ENCODE data around the gene VMP1. TPM values are rescaled to one million over a fixed set of nuclear protein-coding genes. Genes with fewer than 3 reads are reported as not detected.
A peak's percentile ranks its signal among the peaks of the same experiment; 100 is the strongest.

The VMP1 gene
- total RNA-seq, 1 experiment from 2014 or later, result 72.8 TPM

DNA sequence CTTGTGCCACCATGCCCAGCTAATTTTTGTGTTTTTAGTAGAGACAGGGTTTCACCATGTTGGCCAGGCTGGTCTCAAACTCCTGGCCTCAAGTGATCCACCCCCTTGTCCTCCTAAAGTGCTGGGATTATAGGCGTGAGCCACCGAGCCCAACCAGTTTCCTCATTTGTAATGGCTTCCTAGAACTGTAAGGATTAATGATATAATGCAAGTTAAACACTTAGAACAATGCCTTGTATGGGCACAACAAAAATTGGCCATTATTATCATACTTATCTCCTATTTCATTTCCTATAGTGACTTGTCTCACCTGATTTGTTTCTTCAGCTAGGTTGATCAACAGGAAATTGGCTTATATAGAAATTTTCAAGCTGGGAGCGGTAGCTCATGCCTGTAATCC lies 171.2 kb downstream of the VMP1 start (continued):
- no peak for TF ChIP-seq ZNF396 (CRISPR knock-in tag; IDR thresholded peaks at IDR 0.05; ENCODE audit: borderline replicate concordance)
- no peak for TF ChIP-seq JUN (CRISPR knock-in tag; IDR thresholded peaks at IDR 0.05)
- no peak for TF ChIP-seq ZNF416 (CRISPR knock-in tag; IDR thresholded peaks at IDR 0.05)
- no peak for TF ChIP-seq ZNF423 (CRISPR knock-in tag; IDR thresholded peaks at IDR 0.05)
- no peak for TF ChIP-seq ZNF671 (CRISPR knock-in tag; IDR thresholded peaks at IDR 0.05)
- no peak for TF ChIP-seq NFE2L1 (CRISPR knock-in tag; IDR thresholded peaks at IDR 0.05)
- no peak for TF ChIP-seq TEAD1 (CRISPR knock-in tag; IDR thresholded peaks at IDR 0.05)
- no peak for TF ChIP-seq CREB1 (CRISPR knock-in tag; IDR thresholded peaks at IDR 0.05)

DNA sequence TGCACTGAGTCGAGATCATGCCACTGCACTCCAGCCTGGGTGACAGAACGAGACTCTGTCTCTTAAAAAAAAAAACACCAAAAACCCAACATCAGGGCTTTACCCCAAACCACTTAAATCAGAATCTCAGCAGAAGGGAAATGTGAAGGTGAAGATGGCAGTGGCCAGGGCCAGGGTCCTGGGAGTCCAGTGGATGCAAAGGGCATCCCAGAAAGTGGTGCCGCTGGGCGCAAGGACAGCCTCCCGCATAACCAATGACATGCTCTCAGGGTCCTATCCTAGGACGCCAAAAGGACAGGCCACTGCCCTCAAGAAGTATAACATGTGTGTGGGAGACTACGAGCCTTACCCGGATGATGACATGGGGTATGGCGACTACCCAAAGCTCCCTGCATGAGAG lies 177.4 kb downstream of the VMP1 start:
- H3K27me3 Mint-ChIP-seq (ENCODE audit: low read depth), result no peaks in the 10 kb centered on the region
- no peak for TF ChIP-seq SMAD4 (CRISPR knock-in tag; IDR thresholded peaks at IDR 0.05)
- TF ChIP-seq ELF4 (CRISPR knock-in tag; IDR thresholded peaks at IDR 0.05; ENCODE audit: low read depth), result no peak
- TF ChIP-seq, protein P1, sequence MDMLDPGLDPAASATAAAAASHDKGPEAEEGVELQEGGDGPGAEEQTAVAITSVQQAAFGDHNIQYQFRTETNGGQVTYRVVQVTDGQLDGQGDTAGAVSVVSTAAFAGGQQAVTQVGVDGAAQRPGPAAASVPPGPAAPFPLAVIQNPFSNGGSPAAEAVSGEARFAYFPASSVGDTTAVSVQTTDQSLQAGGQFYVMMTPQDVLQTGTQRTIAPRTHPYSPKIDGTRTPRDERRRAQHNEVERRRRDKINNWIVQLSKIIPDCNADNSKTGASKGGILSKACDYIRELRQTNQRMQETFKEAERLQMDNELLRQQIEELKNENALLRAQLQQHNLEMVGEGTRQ (CRISPR knock-in tag; IDR thresholded peaks at IDR 0.05), result no peak
- TF ChIP-seq, protein P2, sequence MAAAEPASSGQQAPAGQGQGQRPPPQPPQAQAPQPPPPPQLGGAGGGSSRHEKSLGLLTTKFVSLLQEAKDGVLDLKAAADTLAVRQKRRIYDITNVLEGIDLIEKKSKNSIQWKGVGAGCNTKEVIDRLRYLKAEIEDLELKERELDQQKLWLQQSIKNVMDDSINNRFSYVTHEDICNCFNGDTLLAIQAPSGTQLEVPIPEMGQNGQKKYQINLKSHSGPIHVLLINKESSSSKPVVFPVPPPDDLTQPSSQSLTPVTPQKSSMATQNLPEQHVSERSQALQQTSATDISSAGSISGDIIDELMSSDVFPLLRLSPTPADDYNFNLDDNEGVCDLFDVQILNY (CRISPR knock-in tag; IDR thresholded peaks at IDR 0.05), result no peak
- TF ChIP-seq, protein P3, sequence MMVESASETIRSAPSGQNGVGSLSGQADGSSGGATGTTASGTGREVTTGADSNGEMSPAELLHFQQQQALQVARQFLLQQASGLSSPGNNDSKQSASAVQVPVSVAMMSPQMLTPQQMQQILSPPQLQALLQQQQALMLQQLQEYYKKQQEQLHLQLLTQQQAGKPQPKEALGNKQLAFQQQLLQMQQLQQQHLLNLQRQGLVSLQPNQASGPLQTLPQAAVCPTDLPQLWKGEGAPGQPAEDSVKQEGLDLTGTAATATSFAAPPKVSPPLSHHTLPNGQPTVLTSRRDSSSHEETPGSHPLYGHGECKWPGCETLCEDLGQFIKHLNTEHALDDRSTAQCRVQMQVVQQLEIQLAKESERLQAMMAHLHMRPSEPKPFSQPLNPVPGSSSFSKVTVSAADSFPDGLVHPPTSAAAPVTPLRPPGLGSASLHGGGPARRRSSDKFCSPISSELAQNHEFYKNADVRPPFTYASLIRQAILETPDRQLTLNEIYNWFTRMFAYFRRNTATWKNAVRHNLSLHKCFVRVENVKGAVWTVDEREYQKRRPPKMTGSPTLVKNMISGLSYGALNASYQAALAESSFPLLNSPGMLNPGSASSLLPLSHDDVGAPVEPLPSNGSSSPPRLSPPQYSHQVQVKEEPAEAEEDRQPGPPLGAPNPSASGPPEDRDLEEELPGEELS (CRISPR knock-in tag; IDR thresholded peaks at IDR 0.05), result no peak
- TF ChIP-seq GTF2I (CRISPR knock-in tag; conservative IDR thresholded peaks at IDR 0.05), result no peak
- TF ChIP-seq RELA (CRISPR knock-in tag; IDR thresholded peaks at IDR 0.05; ENCODE audit: borderline replicate concordance), result no peak
- TF ChIP-seq GRHL2 (CRISPR knock-in tag; IDR thresholded peaks at IDR 0.05; ENCODE audit: insufficient replicate concordance, severe bottlenecking), result no peak
- H3K9me3 Mint-ChIP-seq, result no peaks in the 10 kb centered on the region

DNA sequence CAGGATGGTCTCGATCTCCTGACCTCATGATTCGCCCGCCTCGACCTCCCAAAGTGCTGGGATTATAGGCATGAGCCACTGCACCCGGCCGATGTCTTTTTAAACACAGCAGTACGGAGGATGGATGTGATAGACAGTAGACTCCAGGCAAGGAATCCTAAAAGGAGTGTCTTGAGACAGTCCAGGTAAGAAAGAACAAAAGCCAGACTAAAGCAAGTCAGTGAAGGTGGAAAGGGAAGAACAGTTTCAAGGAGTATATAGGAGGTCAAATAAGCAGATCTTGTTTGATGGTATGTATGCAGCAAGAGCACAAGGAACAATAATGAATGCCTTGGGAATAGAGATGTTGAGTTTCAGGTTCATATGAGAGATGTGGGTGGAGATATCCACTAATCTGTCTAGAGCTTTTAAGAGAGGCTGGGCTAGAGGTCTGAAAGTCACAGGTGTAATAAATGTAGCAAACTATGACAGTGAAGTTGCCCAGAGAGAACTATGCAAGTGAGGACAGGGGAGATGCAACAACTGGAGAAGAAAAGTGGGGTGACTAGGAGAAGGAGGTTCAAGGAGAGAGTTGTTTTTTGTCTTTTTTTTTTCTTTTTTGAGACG lies 180.8 kb downstream of the VMP1 start:
- TF ChIP-seq GABPB1 (CRISPR knock-in tag; IDR thresholded peaks at IDR 0.05) (no peak), TCF7 (CRISPR knock-in tag; IDR thresholded peaks at IDR 0.05; ENCODE audit: low read depth) (no peak), ZNF671 (CRISPR knock-in tag; IDR thresholded peaks at IDR 0.05) (no peak), ATF1 (CRISPR knock-in tag; IDR thresholded peaks at IDR 0.05) (no peak), NR2C2 (CRISPR knock-in tag; IDR thresholded peaks at IDR 0.05) (no peak), ZNF416 (CRISPR knock-in tag; IDR thresholded peaks at IDR 0.05) (no peak), NFATC4 (CRISPR knock-in tag; IDR thresholded peaks at IDR 0.05) (no peak), OVOL2 (CRISPR knock-in tag; IDR thresholded peaks at IDR 0.05; ENCODE audit: borderline replicate concordance) (no peak)
- TF ChIP-seq, protein P4, sequence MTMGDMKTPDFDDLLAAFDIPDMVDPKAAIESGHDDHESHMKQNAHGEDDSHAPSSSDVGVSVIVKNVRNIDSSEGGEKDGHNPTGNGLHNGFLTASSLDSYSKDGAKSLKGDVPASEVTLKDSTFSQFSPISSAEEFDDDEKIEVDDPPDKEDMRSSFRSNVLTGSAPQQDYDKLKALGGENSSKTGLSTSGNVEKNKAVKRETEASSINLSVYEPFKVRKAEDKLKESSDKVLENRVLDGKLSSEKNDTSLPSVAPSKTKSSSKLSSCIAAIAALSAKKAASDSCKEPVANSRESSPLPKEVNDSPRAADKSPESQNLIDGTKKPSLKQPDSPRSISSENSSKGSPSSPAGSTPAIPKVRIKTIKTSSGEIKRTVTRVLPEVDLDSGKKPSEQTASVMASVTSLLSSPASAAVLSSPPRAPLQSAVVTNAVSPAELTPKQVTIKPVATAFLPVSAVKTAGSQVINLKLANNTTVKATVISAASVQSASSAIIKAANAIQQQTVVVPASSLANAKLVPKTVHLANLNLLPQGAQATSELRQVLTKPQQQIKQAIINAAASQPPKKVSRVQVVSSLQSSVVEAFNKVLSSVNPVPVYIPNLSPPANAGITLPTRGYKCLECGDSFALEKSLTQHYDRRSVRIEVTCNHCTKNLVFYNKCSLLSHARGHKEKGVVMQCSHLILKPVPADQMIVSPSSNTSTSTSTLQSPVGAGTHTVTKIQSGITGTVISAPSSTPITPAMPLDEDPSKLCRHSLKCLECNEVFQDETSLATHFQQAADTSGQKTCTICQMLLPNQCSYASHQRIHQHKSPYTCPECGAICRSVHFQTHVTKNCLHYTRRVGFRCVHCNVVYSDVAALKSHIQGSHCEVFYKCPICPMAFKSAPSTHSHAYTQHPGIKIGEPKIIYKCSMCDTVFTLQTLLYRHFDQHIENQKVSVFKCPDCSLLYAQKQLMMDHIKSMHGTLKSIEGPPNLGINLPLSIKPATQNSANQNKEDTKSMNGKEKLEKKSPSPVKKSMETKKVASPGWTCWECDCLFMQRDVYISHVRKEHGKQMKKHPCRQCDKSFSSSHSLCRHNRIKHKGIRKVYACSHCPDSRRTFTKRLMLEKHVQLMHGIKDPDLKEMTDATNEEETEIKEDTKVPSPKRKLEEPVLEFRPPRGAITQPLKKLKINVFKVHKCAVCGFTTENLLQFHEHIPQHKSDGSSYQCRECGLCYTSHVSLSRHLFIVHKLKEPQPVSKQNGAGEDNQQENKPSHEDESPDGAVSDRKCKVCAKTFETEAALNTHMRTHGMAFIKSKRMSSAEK (CRISPR knock-in tag; IDR thresholded peaks at IDR 0.05; ENCODE audit: borderline replicate concordance), result no peak
- TF ChIP-seq, protein P5, sequence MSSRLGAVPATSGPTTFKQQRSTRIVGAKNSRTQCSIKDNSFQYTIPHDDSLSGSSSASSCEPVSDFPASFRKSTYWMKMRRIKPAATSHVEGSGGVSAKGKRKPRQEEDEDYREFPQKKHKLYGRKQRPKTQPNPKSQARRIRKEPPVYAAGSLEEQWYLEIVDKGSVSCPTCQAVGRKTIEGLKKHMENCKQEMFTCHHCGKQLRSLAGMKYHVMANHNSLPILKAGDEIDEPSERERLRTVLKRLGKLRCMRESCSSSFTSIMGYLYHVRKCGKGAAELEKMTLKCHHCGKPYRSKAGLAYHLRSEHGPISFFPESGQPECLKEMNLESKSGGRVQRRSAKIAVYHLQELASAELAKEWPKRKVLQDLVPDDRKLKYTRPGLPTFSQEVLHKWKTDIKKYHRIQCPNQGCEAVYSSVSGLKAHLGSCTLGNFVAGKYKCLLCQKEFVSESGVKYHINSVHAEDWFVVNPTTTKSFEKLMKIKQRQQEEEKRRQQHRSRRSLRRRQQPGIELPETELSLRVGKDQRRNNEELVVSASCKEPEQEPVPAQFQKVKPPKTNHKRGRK (CRISPR knock-in tag; IDR thresholded peaks at IDR 0.05; ENCODE audit: borderline replicate concordance), result no peak
- H3K27ac Mint-ChIP-seq, result peak overlapping the region; percentile 47; the same call in 1 of the 2 replicates
- no peak overlapping the region for H3K4me3 Mint-ChIP-seq
- ATAC-seq (no peak), DNase-seq (ENCODE audit: low spot score) (no peak)
- H3K27me3 Mint-ChIP-seq (ENCODE audit: low read depth), result no peaks in the 10 kb centered on the region; the same call in 1 of the 2 replicates
- peaks cover 32% of the 10 kb centered on the region for H3K36me3 Mint-ChIP-seq
- H3K4me1 Mint-ChIP-seq, result peaks cover 4% of the 10 kb centered on the region; the same call in 1 of the 2 replicates
- CTCF ChIA-PET, result interaction anchor here (0.8 kb wide), 1 partner anchor 38 kb away, joined by 4 read pairs; no protein-coding TSS in a partner anchor
- POLR2A ChIA-PET, result interaction anchor here (0.6 kb wide), 1 partner anchor 269 kb away, joined by 3 read pairs; no protein-coding TSS in a partner anchor
- H3K9me3 Mint-ChIP-seq, result no peaks in the 10 kb centered on the region

More for the DNA sequence above, 177.4 kb downstream of the VMP1 start:
- ATAC-seq, result no peak
- ChIA-PET CTCF (no interaction called here), POLR2A (no interaction called here)
- Mint-ChIP-seq H3K4me1 (no peaks in the 10 kb centered on the region), H3K36me3 (peaks cover 31% of the 10 kb centered on the region), H3K4me3 (no peak overlapping the region), H3K27ac (no peak overlapping the region)
- DNase-seq (ENCODE audit: low spot score), result no peak

All from WTC11 (cell line).